Dermis lymphatic vessel endothelial cell (primary cell): Measurements from ENCODE around the gene CSNK1A1L. TPM values are rescaled to one million over a fixed set of nuclear protein-coding genes. Genes with fewer than 3 reads are reported as not detected.

Experiments used
- total RNA-seq: library from RNA; depleted of rRNA; stranded (reverse); fragments of >200 nt; gene quantifications from 2 replicates; pipeline ENCODE4 v1.2.1, GENCODE V29; 2014

The CSNK1A1L gene
- not detected in 2 replicates for total RNA-seq

GRCh38 chr13:37105251-37105714 is at the start of gene CSNK1A1L:
Gene CSNK1A1L, minus strand, starts transcription at chr13:37105664. Its CDS starts 408 bp downstream, at chr13:37105256.

GRCh38 chr13:37058910-37059847 is 46.3 kb downstream of the CSNK1A1L start, which contains the start of gene SUPT20H:
Gene SUPT20H, minus strand, starts transcription at chr13:37059688. Its CDS starts 8,198 bp downstream, at chr13:37051490.

Other genes with a start within 250 kb of the CSNK1A1L start
- 26.9 and 27.8 TPM in 2 replicates for gene SMAD9, start 185.4 kb downstream of the CSNK1A1L start, total RNA-seq
- gene ALG5, start 106.3 kb downstream of the CSNK1A1L start, total RNA-seq, result 50.7 and 52.6 TPM in 2 replicates
- 15.4 and 21.8 TPM in 2 replicates for gene EXOSC8, start 104.9 kb downstream of the CSNK1A1L start, total RNA-seq
- gene SUPT20H, start 46.0 kb downstream of the CSNK1A1L start, total RNA-seq, result 25.4 and 33.9 TPM in 2 replicates